Uterus (tissue), 2 donors: Measurements from ENCODE around the gene ADARB2.

ENCODE experiments used
- POLR2A ChIP-seq, 2 donors: fragments of 450-650 bp; IDR thresholded peaks; one replicate each; pipeline ENCODE4 v1.6.1; 2016; ENCODE audit warnings: antibody characterized with exemption in 2 of 2, mild to moderate bottlenecking in 1 of 2, moderate library complexity in 1 of 2
- TF ChIP-seq, protein P1 (sequence below), 4 experiments: fragments of 200-600 bp in 2 of 4; fragments of 450-650 bp in 2 of 4; sonication (generic) in 2 of 4; IDR thresholded peaks; one replicate each; pipeline ENCODE4 v1.5.1; 2016 to 2019; ENCODE audit warnings: antibody characterized with exemption in 4 of 4, mild to moderate bottlenecking in 2 of 4, moderate library complexity in 1 of 4

- TF ChIP-seq, protein P1, sequence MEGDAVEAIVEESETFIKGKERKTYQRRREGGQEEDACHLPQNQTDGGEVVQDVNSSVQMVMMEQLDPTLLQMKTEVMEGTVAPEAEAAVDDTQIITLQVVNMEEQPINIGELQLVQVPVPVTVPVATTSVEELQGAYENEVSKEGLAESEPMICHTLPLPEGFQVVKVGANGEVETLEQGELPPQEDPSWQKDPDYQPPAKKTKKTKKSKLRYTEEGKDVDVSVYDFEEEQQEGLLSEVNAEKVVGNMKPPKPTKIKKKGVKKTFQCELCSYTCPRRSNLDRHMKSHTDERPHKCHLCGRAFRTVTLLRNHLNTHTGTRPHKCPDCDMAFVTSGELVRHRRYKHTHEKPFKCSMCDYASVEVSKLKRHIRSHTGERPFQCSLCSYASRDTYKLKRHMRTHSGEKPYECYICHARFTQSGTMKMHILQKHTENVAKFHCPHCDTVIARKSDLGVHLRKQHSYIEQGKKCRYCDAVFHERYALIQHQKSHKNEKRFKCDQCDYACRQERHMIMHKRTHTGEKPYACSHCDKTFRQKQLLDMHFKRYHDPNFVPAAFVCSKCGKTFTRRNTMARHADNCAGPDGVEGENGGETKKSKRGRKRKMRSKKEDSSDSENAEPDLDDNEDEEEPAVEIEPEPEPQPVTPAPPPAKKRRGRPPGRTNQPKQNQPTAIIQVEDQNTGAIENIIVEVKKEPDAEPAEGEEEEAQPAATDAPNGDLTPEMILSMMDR (IDR thresholded peaks at IDR 0.05), result no peak
- no peak for TF ChIP-seq POLR2A (IDR thresholded peaks at IDR 0.05)
Observed at GRCh38 chr10:1673568-1674345, 63.6 kb downstream of the ADARB2 start.
